Skeletal muscle tissue (tissue), 4 donors: Measurements from ENCODE around the gene F2. TPM values are rescaled to one million over a fixed set of nuclear protein-coding genes. Genes with fewer than 3 reads are reported as not detected.
"Not testable (repeated sequence)": the region's sequence is repeated elsewhere in the genome, so short reads cannot be mapped to it uniquely, and the experiment has no call there.

ENCODE experiments used
- H3K27ac ChIP-seq: one replicate; pipeline ENCODE4 v1.7.0; 2013; ENCODE audit warnings: mild to moderate bottlenecking, low read depth, low read length, inconsistent platforms
- H3K27me3 ChIP-seq, 3 donors: one replicate each; pipeline ENCODE4 v1.7.0; 2013; ENCODE audit warnings: low read length in 3 of 3; ENCODE audit not compliant: control insufficient read depth in 3 of 3, insufficient read depth in 3 of 3
- H3K36me3 ChIP-seq, 3 donors: one replicate each; pipeline ENCODE4 v1.7.0; 2013; ENCODE audit warnings: low read length in 3 of 3; ENCODE audit not compliant: control insufficient read depth in 3 of 3, insufficient read depth in 3 of 3
- H3K4me1 ChIP-seq, 3 donors: one replicate each; pipeline ENCODE4 v1.7.0; 2013; ENCODE audit warnings: low read length in 3 of 3, mild to moderate bottlenecking in 3 of 3; ENCODE audit not compliant: control insufficient read depth in 3 of 3, insufficient read depth in 3 of 3
- H3K4me3 ChIP-seq, 3 donors: one replicate each; pipeline ENCODE4 v1.7.0; 2013; ENCODE audit warnings: low read length in 3 of 3
- H3K9ac ChIP-seq, 3 donors: one replicate each; pipeline ENCODE4 v1.7.0; 2013; ENCODE audit warnings: low read length in 3 of 3, mild to moderate bottlenecking in 3 of 3, moderate library complexity in 2 of 3, low read depth in 1 of 3
- H3K9me3 ChIP-seq, 3 donors: one replicate each; pipeline ENCODE4 v1.7.0; 2013; ENCODE audit warnings: low read length in 3 of 3; ENCODE audit not compliant: control insufficient read depth in 3 of 3
- total RNA-seq: library from RNA; depleted of rRNA; stranded (reverse); fragments of >200 nt; gene quantifications from one replicate; pipeline ENCODE4 v1.2.3, GENCODE V29; 2014
- donor health status: Osteomylitis.

The F2 gene
- total RNA-seq: 0.52 TPM

DNA sequence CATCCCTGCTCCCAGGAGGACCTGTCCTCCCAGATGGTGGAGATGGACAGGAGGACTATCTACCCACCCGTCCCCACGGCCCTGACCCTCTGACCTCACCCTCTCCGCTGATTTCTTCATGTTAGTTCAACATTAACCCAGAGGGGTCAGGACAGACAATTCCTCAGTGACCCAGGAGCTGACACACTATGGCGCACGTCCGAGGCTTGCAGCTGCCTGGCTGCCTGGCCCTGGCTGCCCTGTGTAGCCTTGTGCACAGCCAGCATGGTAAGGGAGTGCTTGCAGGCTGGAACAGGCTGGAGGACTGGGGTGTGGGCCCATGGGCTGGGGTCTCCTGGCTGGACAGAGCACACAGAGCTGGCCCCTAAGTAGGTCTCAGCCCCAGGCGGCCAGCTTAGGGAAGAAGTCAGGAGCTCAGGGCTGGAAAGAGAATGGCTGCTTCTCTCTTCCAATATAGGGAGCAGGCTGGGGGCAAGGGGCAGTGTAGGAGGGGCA lies at the start of gene F2:
Gene F2 (plus strand): TSS at position 166 of the 495 bp plus-strand sequence. CDS start 23 bp downstream, at position 189.
- Histone ChIP-seq H3K4me1 (peaks cover 0 to 5% (median 5%) of the 10 kb centered on the region in 3 donors), H3K27me3 (no peaks in the 10 kb centered on the region), H3K36me3 (no peaks in the 10 kb centered on the region), H3K4me3 (no peak within 1 kb of the TSS), H3K27ac (no peak within 1 kb of the TSS), H3K9me3 (no peaks in the 10 kb centered on the region), H3K9ac (no peak within 1 kb of the TSS)

DNA sequence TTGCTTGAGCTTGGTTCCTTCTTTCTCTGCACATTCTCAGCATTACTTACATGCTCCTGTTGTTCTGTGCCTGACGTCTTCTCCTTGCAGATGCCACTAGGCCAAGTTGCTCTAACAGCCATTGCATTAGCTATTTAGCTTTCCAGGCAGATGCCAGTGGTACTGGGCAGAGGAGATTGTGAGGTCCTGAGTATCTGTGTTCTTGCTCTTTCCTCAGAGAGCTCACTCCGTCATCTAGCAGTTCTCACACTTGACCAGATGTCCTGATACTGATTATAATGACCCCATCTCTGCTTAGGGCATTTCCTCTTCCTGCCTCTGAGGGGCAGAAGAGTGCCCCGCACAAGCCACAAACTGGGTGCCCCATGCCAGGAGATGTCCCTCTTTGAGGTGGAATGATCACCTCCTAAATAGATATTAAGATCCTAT lies 49.3 kb upstream of the F2 start:
- Histone ChIP-seq H3K27me3 (no peaks in the 10 kb centered on the region), H3K27ac (no peak overlapping the region), H3K9ac (no peak overlapping the region), H3K4me3 (no peak overlapping the region), H3K9me3 (no peaks in the 10 kb centered on the region), H3K4me1 (peaks cover 12 to 24% (median 13%) of the 10 kb centered on the region in 3 donors), H3K36me3 (peaks cover 48 to 74% (median 67%) of the 10 kb centered on the region in 3 donors)

DNA sequence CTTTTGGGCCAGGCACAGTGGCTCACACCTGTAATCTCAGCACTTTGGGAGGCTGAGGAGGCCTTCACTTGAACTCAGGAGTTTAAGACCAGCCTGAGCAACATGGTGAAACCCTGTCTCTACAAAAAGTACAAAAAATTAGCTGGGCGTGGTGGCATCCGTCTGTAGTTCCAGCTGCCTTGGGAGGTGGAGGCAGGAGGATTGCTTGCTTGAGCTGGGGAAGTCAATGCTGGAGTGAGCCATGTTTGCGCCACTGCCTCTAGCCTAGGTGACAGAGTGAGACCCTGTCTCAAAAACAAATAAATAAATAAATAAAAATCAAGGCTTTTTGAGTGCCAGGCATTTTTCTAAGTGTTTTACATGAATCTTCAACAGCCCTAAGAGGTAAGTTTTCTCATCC lies 48.5 kb upstream of the F2 start:
- not testable (repeated sequence) for H3K27ac ChIP-seq, H3K4me3 ChIP-seq, H3K27me3 ChIP-seq, H3K9ac ChIP-seq, H3K9me3 ChIP-seq
- Histone ChIP-seq H3K36me3 (peaks cover 40 to 67% (median 60%) of the 10 kb centered on the region in 3 donors), H3K4me1 (peaks cover 18 to 29% (median 21%) of the 10 kb centered on the region in 3 donors)

DNA sequence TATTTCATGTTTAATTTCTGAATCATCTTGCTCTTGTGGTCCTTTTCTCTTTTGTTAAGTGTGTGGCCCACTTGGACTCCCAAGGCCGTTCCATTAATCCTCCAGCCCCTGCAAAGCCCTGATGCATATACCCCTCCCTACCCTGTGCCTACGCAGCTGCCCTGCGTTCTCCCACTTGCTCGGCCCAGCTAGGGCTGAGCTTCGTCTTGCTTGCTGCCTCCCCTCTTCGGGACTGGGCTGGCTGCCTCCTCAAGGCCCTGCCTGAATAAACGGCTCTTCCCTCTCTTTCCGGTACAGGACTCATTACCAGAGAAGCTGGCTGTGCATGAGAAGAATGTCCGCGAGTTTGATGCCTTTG lies 47.1 kb upstream of the F2 start:
- Histone ChIP-seq H3K4me3 (no peak overlapping the region), H3K27me3 (no peaks in the 10 kb centered on the region), H3K27ac (peak overlapping the region; percentile 31), H3K4me1 (peaks cover 27 to 41% (median 35%) of the 10 kb centered on the region in 3 donors), H3K9ac (peak overlapping the region in 1 of 3 donors; percentile 33), H3K9me3 (no peaks in the 10 kb centered on the region), H3K36me3 (peaks cover 40 to 59% (median 51%) of the 10 kb centered on the region in 3 donors)

DNA sequence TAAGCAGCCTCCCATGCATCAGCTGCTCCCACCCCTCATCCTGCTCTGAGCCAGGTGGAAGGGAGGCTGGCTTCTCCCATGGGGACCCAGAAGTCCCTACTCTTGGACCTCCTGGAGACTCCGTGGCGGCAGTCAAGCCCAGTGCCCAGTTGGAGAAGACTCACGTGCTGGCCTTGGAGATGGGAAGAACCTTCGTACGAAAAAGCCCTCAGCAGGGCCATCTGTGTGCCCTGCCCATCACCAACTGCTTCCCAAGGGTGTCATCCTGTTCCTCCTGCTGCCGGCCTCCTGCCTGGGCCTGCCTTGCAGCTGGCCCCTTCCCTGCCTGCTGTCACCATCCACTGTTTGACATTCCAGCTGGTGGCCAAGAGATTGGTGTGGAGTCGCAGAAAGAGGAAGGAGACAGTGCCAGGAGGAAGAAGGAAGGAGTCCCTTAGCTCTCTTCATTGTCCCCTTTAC lies 46.6 kb upstream of the F2 start:
- H3K27ac ChIP-seq: peak overlapping the region; percentile 31
- H3K9me3 ChIP-seq: no peaks in the 10 kb centered on the region
- no peaks in the 10 kb centered on the region for H3K27me3 ChIP-seq
- no peak overlapping the region for H3K4me3 ChIP-seq
- H3K9ac ChIP-seq: peak overlapping the region in 1 of 3 donors; percentile 33
- H3K4me1 ChIP-seq: peaks cover 31 to 43% (median 36%) of the 10 kb centered on the region in 3 donors
- peaks cover 40 to 60% (median 52%) of the 10 kb centered on the region in 3 donors for H3K36me3 ChIP-seq

DNA sequence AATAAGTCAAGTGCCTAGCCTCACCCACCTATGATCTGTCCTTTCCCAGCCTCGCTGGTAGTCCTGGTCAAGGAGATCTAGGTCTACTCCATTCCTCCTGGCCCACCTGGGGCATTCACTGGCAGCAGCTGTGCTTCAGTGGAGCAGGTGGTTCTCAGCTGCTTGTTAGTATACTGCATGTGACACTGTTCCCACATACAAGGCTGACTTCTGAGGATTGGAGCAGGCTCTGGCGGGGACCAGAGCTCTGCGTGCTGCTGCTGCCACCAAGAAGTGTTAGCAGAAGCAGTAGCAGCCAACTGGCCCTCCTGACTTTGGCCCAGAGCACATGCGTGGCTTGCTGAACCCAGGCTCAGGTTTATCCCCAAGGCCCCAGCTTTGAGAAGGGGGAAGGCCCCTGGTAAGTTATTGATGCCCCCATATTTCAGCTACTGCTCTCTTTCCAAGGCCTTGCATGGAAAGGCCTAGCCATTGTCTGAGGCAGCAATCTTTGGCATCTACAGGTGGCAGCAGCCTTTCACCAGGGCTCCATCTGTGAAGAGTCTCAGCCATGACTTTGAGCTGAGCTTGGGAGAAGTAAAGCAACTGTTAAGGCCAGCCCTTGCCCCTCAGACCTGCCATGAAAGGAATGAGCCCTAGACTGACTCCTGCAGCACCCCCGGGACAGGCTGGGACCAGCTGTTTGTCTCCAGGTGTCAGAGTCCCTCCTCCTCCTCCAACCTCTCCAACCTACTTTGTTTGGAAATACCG lies 45.1 kb upstream of the F2 start:
- peak overlapping the region in 1 of 3 donors; percentile 45 for H3K9ac ChIP-seq
- H3K4me1 ChIP-seq: peaks cover 33 to 49% (median 37%) of the 10 kb centered on the region in 3 donors
- peaks cover 40 to 58% (median 48%) of the 10 kb centered on the region in 3 donors for H3K36me3 ChIP-seq
- no peaks in the 10 kb centered on the region for H3K27me3 ChIP-seq
- no peaks in the 10 kb centered on the region for H3K9me3 ChIP-seq
- peak overlapping the region; percentile 91 for H3K27ac ChIP-seq
- no peak overlapping the region for H3K4me3 ChIP-seq

DNA sequence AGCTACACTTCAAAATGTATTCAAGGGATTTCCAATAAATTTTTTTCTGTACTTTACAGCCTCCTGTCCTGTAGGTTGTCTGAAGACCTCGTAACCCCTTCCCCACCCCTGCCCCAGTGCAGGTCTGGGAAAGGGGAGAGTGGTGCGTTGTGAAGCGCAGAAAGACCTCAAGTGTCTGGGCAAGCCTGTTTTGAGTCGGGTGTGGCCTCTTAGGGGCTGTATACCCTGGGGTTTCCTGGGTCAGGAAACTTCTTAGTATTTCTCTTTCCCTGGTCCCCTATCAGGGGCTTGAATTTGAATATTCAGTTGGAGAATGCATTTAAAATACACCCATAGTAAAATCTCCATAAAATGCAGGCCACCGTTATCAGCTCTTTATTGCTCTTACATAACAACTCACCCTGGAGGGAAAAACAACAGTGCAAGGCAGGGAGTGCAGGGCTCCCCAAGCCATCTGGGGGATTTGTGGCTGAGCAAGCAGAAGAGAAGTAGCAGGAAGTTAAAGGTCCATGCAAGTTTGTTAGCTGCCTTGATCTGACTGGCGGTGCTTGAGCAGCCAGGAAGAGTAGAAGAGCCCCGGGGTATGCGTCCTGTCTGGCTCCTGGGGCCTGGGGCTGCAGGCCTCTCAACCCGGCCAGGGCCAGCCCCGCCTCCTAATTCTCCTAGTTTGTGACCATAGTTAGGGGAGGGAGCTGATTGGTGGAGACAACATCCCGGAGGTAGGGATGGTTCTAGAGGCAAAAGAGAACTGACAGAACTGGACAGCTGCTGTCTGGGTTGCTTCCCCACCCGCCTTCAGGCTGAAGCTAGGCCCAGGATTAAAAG lies 44.3 kb upstream of the F2 start:
- Histone ChIP-seq H3K4me1 (peaks cover 33 to 49% (median 37%) of the 10 kb centered on the region in 3 donors), H3K27me3 (no peaks in the 10 kb centered on the region), H3K36me3 (peaks cover 39 to 58% (median 47%) of the 10 kb centered on the region in 3 donors), H3K4me3 (peak overlapping the region in 2 of 3 donors; percentile 1 to 43), H3K9me3 (no peaks in the 10 kb centered on the region), H3K9ac (peak overlapping the region; percentile 51 to 62 (median 60)), H3K27ac (peak overlapping the region; percentile 91)

DNA sequence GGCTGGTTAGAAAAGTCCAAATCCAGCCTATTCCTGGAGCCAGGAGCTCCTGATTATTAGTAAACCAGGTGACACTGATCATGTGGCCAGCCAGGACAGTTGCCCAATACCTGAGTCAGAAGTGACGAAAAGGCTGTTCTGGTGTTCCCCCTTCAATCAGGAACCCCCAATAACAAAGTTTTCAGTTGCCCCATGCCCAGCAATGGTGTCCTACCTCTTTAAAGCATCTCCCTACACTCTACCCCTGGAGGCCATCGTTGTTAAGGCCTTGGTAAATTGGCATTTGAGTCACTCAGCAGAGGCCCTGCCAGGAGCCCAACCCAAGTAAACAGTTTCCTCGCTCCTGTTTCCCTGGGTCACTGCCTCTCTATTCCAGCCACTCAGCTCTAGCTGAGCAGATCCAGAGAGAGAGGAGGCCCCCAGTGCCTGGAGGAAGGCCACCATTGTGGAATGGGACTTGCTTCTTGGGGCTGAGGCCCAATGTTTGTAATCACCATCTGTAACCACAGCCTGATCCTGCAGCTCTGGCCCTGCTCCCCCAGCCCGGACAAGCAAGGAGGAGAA lies 43.6 kb upstream of the F2 start:
- Histone ChIP-seq H3K4me3 (peak overlapping the region in 2 of 3 donors; percentile 43 to 49), H3K27me3 (no peaks in the 10 kb centered on the region), H3K9ac (peak overlapping the region; percentile 51 to 70 (median 60)), H3K9me3 (no peaks in the 10 kb centered on the region), H3K27ac (peak overlapping the region; percentile 91), H3K36me3 (peaks cover 45 to 61% (median 50%) of the 10 kb centered on the region in 3 donors), H3K4me1 (peaks cover 33 to 49% (median 37%) of the 10 kb centered on the region in 3 donors)

DNA sequence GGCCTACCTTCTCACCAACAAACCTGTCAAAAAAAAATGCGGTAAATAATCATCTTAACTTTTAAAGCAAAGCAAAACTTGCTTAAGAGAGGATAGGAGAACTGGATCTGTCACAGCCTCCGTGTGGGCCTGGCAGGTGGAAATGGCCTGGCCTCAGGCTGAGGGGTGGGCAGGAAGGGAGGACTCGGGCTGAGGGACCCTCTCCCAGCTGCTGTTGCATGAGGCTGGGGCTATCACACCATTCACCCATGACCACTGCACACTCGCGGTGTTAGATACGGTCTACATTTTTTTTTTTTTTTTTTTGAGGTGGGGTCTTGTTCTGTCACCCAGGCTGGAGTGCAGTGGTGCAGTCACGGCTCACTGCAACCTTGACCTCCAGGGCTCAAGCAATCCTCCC lies 43.1 kb upstream of the F2 start:
- H3K9me3 ChIP-seq: no peaks in the 10 kb centered on the region
- peaks cover 33 to 49% (median 37%) of the 10 kb centered on the region in 3 donors for H3K4me1 ChIP-seq
- peak overlapping the region; percentile 91 for H3K27ac ChIP-seq
- no peaks in the 10 kb centered on the region for H3K27me3 ChIP-seq
- H3K9ac ChIP-seq: peak overlapping the region in 1 of 3 donors; percentile 70
- peak overlapping the region in 2 of 3 donors; percentile 43 to 49 for H3K4me3 ChIP-seq
- peaks cover 47 to 60% (median 54%) of the 10 kb centered on the region in 3 donors for H3K36me3 ChIP-seq
